OCI-LY1 (cell line): ENCODE data around the gene ZNF444.

ENCODE experiments used
- EZH2 ChIP-seq: fragments of 200-600 bp; sonication (generic), shearing (Covaris generic); IDR thresholded peaks from 2 replicates; pipeline ENCODE4 v1.8.0; 2017; ENCODE audit warnings: borderline replicate concordance, mixed run types, mild to moderate bottlenecking, antibody characterized with exemption, low read length, moderate library complexity, mixed read lengths
- TF ChIP-seq, protein P1 (sequence below): fragments of 200-600 bp; sonication (generic), shearing (Covaris generic); IDR thresholded peaks from 2 replicates; pipeline ENCODE4 v1.5.1; 2017; ENCODE audit warnings: mild to moderate bottlenecking, antibody characterized with exemption, low read length, moderate library complexity, mixed read lengths

DNA sequence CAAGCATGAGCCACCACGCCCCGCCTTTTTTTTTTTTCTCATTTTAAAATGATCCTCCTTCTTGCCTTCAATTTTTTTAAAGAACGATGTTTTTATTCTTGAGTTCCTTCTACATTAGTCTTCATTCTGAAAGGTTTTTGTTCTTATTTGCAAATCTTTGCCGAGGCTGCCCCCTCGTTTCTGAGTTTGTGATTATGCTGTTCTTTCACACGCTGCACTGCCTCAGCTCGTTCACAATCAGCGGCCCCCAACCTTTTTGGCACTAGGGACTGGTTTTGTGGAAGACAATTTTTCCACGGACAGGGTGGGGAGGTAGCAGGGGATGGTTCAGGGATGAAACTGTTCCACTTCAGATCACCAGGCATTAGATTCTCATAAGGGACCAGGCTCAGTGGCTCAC is 46.6 kb upstream of the ZNF444 start:
- TF ChIP-seq EZH2 = no peak
- TF ChIP-seq, protein P1, sequence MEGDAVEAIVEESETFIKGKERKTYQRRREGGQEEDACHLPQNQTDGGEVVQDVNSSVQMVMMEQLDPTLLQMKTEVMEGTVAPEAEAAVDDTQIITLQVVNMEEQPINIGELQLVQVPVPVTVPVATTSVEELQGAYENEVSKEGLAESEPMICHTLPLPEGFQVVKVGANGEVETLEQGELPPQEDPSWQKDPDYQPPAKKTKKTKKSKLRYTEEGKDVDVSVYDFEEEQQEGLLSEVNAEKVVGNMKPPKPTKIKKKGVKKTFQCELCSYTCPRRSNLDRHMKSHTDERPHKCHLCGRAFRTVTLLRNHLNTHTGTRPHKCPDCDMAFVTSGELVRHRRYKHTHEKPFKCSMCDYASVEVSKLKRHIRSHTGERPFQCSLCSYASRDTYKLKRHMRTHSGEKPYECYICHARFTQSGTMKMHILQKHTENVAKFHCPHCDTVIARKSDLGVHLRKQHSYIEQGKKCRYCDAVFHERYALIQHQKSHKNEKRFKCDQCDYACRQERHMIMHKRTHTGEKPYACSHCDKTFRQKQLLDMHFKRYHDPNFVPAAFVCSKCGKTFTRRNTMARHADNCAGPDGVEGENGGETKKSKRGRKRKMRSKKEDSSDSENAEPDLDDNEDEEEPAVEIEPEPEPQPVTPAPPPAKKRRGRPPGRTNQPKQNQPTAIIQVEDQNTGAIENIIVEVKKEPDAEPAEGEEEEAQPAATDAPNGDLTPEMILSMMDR = no peak
